Measurements from ENCODE around the gene FOSL1.
A peak's percentile ranks its signal among the peaks of the same experiment; 100 is the strongest.
"Not testable (repeated sequence)": the region's sequence is repeated elsewhere in the genome, so short reads cannot be mapped to it uniquely, and the experiment has no call there.

FOSL1 gene

DNA sequence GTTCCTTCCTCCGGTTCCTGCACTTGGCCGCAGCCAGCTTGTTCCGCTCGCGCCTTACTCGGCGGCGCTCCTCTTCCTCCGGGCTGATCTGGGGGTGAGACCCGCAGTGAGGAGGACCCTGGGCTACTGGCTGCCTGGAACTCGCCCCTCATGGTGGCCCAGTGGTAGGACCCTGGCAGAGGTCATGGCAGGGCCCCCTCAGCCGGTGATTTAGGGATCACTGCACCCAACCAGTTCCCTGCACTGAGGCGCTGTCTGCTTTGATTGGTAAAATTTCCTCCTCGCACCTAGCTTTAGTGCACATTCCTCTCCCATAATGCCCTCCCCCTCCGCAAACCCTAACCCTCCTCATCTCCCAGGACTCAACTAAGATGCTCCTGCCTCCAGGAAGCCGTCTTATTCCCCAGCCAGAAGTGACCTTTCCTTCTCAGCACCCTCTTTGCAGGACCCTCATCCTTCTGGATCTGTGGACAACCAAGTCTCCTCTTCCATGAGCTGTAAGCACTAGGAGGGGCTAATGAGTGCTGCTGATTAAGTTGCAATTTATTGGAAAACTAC lies 6.1 kb downstream of the FOSL1 start:
- in situ Hi-C loops (cut with MboI; ENCODE audit: low pct_unique_long_range_greater_than_20kb, low sequenced_read_pairs, unreplicated experiment) = no loop called here
- no peak for TF ChIP-seq CTCF (IDR thresholded peaks at IDR 0.05; ENCODE audit: extremely low read depth, insufficient read depth, missing control alignments)
- no peak for DNase-seq (ENCODE audit: low spot score)

- no peak for TF ChIP-seq CTCF (IDR thresholded peaks at IDR 0.05; ENCODE audit: extremely low read depth, insufficient read depth, missing control alignments)
- no peak for DNase-seq (ENCODE audit: low spot score)
- in situ Hi-C loops (cut with MboI; ENCODE audit: low pct_unique_long_range_greater_than_20kb, low sequenced_read_pairs, unreplicated experiment) = no loop called here
Measured at GRCh38 chr11:65892661-65893317, 7.4 kb downstream of the FOSL1 start.

DNA sequence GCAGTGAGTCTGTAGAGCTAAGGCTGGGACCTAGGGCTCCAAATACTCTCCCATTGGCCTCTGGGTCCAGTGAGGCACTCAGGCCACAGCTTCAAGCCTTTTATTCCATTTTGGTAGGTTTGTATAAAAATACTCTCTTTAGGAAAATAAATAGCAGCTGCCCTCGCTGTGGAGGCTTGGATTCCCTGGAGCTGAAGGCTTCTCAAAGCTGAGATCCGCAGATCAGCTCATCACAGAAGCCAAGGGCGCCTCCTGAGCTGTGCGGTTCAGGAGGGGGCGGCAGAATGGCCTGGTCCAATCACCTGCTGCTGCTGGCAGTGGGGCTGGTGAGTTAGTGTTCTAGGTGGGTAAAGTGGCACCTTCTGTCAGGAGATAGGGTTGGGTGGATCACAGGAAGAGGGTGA lies 8.0 kb downstream of the FOSL1 start:
- in situ Hi-C loops (cut with MboI; ENCODE audit: low pct_unique_long_range_greater_than_20kb, low sequenced_read_pairs, unreplicated experiment); DNase-seq (ENCODE audit: low spot score): not testable (repeated sequence)

- in situ Hi-C loops (cut with MboI; ENCODE audit: low pct_unique_long_range_greater_than_20kb, low sequenced_read_pairs, unreplicated experiment) = no loop called here
- TF ChIP-seq CTCF (IDR thresholded peaks at IDR 0.05; ENCODE audit: extremely low read depth, insufficient read depth, missing control alignments) = peak; percentile 72
- DNase-seq (ENCODE audit: low spot score) = peak; percentile 58
Measured at GRCh38 chr11:65891219-65892136, 8.7 kb downstream of the FOSL1 start.

DNA sequence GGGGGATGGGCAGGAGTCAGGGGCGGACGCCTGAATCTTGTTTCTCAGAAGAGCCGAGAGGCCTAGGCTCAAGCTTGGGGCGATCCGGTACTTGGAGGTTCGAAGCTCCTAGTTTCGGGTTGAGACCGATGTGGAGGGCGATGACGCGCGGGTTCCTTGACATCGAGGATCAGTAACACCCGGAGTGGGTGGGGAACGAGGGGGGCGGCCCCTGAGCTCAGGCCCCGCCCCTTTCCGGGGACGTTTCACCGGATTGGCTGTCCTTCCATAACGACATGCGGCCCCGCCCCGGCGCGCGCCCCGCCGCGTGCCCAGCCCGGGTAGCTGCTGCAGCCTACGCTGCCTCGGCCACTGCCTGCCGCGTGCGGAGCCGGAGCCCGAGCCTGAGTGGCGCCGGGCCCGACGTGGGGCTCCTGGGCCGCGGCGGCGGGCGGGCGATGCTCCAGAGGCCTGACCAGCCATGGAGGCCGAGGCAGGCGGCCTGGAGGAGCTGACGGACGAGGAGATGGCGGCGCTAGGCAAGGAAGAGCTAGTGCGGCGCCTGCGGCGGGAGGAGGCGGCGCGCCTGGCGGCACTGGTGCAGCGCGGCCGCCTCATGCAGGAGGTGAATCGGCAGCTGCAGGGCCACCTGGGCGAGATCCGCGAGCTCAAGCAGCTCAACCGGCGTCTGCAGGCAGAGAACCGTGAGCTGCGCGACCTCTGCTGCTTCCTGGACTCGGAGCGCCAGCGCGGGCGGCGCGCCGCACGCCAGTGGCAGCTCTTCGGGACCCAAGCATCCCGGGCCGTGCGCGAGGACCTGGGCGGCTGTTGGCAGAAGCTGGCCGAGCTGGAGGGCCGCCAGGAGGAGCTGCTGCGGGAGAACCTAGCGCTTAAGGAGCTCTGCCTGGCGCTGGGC lies 9.6 kb downstream of the FOSL1 start, which contains the start of gene CCDC85B:
CCDC85B (plus strand) TSS at position 350 of the 895 bp plus-strand sequence; CDS start at position 461, 111 bp downstream.
- peak; percentile 98 for DNase-seq (ENCODE audit: low spot score)
- in situ Hi-C loops (cut with MboI; ENCODE audit: low pct_unique_long_range_greater_than_20kb, low sequenced_read_pairs, unreplicated experiment) = no loop called here
- TF ChIP-seq CTCF (IDR thresholded peaks at IDR 0.05; ENCODE audit: extremely low read depth, insufficient read depth, missing control alignments) = no peak

GRCh38 chr11:65888163-65888814 lies 11.9 kb downstream of the FOSL1 start, which contains the start of gene FIBP:
Gene FIBP, minus strand, starts transcription at chr11:65888471. Its CDS starts 53 bp downstream, at chr11:65888418.
- peak; percentile 97 for DNase-seq (ENCODE audit: low spot score)
- in situ Hi-C loops (cut with MboI; ENCODE audit: low pct_unique_long_range_greater_than_20kb, low sequenced_read_pairs, unreplicated experiment) = no loop called here
- peak; percentile 77 for TF ChIP-seq CTCF (IDR thresholded peaks at IDR 0.05; ENCODE audit: extremely low read depth, insufficient read depth, missing control alignments)
